Measurements from ENCODE around the gene ZBED4.

ZBED4 gene

DNA sequence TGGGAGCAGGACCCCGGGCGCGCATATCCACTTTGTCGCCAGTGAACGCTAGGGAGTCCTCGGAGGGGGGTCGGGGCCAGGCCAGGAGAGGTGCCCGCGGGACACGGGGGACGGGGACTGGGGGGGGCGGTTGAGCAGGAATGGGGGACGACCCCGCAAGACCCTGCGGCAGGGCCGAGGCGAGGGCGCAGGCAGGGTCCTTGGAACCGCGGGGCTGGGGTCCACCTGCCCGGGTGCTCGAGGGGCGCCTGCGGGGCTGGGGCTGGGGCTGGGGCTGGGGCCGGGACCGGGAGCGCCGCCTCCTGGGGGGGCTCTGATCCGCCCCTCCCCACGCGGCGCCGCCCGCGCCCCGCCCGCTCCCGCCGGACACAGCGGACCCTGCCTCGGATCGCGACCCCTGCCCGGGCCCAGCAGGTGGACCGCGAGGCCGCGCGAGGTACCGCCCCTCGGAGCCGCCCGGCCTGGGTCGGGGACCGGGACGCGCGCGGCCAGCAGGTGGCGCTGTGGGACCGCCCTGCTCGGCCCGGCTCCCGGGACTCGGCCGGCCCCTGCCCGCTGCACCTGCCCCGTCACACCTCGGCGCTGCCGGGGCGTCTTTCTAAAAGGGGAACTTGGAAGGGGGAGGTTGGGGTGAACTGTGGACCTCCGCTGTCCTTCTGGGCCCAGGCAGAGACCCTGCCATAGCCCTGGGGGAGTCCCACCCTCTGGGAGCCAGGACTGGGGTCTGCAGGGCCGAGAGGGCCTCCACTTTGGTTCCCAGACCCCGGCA is 75.8 kb downstream of the ZBED4 start:
- peak overlapping the region; percentile 22; the same call in 1 of the 2 replicates for H3K4me3 ChIP-seq (ENCODE audit: low read length)
- peak; percentile 71 for DNase-seq
- H3K9me2 ChIP-seq (replicated peaks; ENCODE audit: insufficient read depth, low read length): no peaks in the 10 kb centered on the region
- no peak overlapping the region for H3K27ac ChIP-seq (ENCODE audit: low read length)
- peak overlapping the region; percentile 81 for H3K4me2 ChIP-seq (ENCODE audit: low read depth, low read length)
- no peaks in the 10 kb centered on the region for H3K79me2 ChIP-seq (ENCODE audit: low read length)
- H3K36me3 ChIP-seq (replicated peaks; ENCODE audit: insufficient read depth, low read length): no peaks in the 10 kb centered on the region
- H3K9ac ChIP-seq (ENCODE audit: low read length): no peak overlapping the region
- peaks cover 25% of the 10 kb centered on the region for H3F3A ChIP-seq (ENCODE audit: insufficient read depth, low read length)
- peak overlapping the region; percentile 33; the same call in 1 of the 2 replicates for H2AFZ ChIP-seq (ENCODE audit: low read length)
- no peaks in the 10 kb centered on the region for H3K9me3 ChIP-seq (replicated peaks; ENCODE audit: insufficient read depth, low read length)
- H3K4me1 ChIP-seq (ENCODE audit: low read length): peaks cover 29% of the 10 kb centered on the region
- TF ChIP-seq EZH2phosphoT487 (IDR thresholded peaks at IDR 0.05; ENCODE audit: low read length) (no peak), CTCF (IDR thresholded peaks at IDR 0.05; ENCODE audit: low read length) (peak; percentile 50)
- H3K27me3 ChIP-seq (replicated peaks; ENCODE audit: insufficient read depth, low read length): no peaks in the 10 kb centered on the region
- H4K20me1 ChIP-seq (ENCODE audit: insufficient read depth, low read length): no peaks in the 10 kb centered on the region

DNA sequence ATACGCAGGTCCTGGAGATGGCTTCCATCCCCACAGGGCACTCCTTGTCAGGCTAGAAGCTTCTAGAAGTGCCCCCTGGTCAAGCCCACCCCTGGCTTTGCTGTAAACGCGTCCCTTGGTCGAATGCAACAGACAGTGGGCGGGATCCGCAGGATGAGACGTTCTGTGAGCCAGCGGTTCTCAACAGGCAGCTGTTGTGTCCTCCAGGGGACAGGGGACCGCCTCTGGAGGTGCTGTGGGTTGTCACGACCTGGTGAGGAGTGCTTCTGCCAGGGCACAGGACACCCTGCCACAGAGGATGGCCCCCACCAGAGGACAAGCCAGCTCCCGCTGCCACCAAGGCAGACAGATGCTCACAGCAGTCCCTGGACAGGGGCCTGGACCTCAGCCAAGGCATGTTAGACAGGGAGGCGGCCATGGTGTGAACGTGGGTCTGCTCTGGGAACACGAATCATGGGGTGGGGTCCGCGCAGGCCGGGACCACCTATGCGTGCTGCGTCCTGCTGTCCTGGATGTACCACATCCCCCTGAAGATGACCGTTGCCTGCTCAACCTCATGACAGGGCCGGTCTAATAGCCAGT is 76.4 kb downstream of the ZBED4 start:
- H3K9me2 ChIP-seq (replicated peaks; ENCODE audit: insufficient read depth, low read length): no peaks in the 10 kb centered on the region
- H3K9ac ChIP-seq (ENCODE audit: low read length): no peak overlapping the region
- no peaks in the 10 kb centered on the region for H3K27me3 ChIP-seq (replicated peaks; ENCODE audit: insufficient read depth, low read length)
- TF ChIP-seq EZH2phosphoT487 (IDR thresholded peaks at IDR 0.05; ENCODE audit: low read length) (no peak), CTCF (IDR thresholded peaks at IDR 0.05; ENCODE audit: low read length) (no peak), EZH2 (optimal IDR thresholded peaks at IDR 0.05; ENCODE audit: low read depth, low read length) (no peak)
- no peaks in the 10 kb centered on the region for H3K79me2 ChIP-seq (ENCODE audit: low read length)
- H3K27ac ChIP-seq (ENCODE audit: low read length): no peak overlapping the region
- no peaks in the 10 kb centered on the region for H4K20me1 ChIP-seq (ENCODE audit: insufficient read depth, low read length)
- peak overlapping the region; percentile 22; the same call in 1 of the 2 replicates for H3K4me3 ChIP-seq (ENCODE audit: low read length)
- peak overlapping the region; percentile 81 for H3K4me2 ChIP-seq (ENCODE audit: low read depth, low read length)
- no peaks in the 10 kb centered on the region for H3K9me3 ChIP-seq (replicated peaks; ENCODE audit: insufficient read depth, low read length)
- peaks cover 25% of the 10 kb centered on the region for H3F3A ChIP-seq (ENCODE audit: insufficient read depth, low read length)
- DNase-seq: no peak
- H3K36me3 ChIP-seq (replicated peaks; ENCODE audit: insufficient read depth, low read length): no peaks in the 10 kb centered on the region
- peak overlapping the region; percentile 33; the same call in 1 of the 2 replicates for H2AFZ ChIP-seq (ENCODE audit: low read length)
- H3K4me1 ChIP-seq (ENCODE audit: low read length): peaks cover 30% of the 10 kb centered on the region

DNA sequence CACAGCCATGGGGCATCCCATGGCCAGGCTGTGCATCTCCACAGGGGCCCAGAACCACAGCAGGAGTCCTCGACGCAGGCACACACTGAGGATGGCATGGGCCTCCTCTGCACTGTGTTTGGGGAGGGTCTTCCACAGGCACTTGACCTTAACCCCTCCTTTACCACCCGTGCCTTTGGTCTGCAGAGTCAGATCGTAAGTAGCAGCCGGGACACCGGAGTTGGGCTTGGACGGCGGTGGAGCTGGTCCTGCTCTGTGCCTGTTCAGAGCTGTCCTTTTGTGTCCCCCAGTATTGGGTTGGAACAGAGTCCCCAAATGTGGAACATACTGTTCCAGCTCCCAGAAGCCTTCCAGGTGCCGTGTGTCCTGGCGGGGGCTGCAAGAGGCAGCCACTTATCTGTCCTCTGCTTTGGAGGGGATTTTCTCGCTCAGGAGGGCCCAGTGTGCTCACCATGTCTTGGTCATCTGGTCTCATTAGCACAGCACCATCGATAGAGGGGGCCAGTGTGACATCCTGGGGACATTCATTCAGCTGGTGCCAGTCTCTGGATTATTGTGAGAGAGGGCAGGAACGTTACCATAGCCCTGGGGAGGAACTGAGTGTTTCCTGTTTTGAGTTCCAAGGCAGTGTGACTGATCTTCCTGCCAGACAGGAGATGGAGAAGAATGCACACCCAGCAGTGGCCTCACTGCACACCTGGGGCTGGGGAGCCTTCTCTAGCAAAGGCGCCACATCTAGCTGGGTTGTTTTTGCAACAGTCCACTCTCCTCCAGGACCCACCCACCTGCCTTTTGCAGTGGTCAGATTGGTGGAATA is 77.2 kb downstream of the ZBED4 start:
- Histone ChIP-seq H3K9ac (ENCODE audit: low read length) (no peak overlapping the region), H3K9me2 (replicated peaks; ENCODE audit: insufficient read depth, low read length) (no peaks in the 10 kb centered on the region), H4K20me1 (ENCODE audit: insufficient read depth, low read length) (no peaks in the 10 kb centered on the region), H3F3A (ENCODE audit: insufficient read depth, low read length) (peaks cover 25% of the 10 kb centered on the region), H3K4me3 (ENCODE audit: low read length) (no peak overlapping the region), H3K27me3 (replicated peaks; ENCODE audit: insufficient read depth, low read length) (no peaks in the 10 kb centered on the region), H3K79me2 (ENCODE audit: low read length) (no peaks in the 10 kb centered on the region), H3K27ac (ENCODE audit: low read length) (no peak overlapping the region), H2AFZ (ENCODE audit: low read length) (0 out of 2 replicates have a peak overlapping the region, but pooled peaks have one; percentile 27), H3K36me3 (replicated peaks; ENCODE audit: insufficient read depth, low read length) (no peaks in the 10 kb centered on the region), H3K9me3 (replicated peaks; ENCODE audit: insufficient read depth, low read length) (no peaks in the 10 kb centered on the region), H3K4me1 (ENCODE audit: low read length) (peaks cover 27% of the 10 kb centered on the region), H3K4me2 (ENCODE audit: low read depth, low read length) (peak overlapping the region; percentile 24; the same call in 1 of the 2 replicates)
- DNase-seq: peak; percentile 69
- TF ChIP-seq CTCF (IDR thresholded peaks at IDR 0.05; ENCODE audit: low read length) (peak; percentile 77), EZH2 (optimal IDR thresholded peaks at IDR 0.05; ENCODE audit: low read depth, low read length) (no peak)
